HG02870 (cell line): ENCODE results near the gene EGR2.
"Not testable (repeated sequence)": the region's sequence is repeated elsewhere in the genome, so short reads cannot be mapped to it uniquely, and the experiment has no call there.

Experiments used
- ATAC-seq: cut with Tn5 transposase; IDR thresholded peaks from one replicate; pipeline ENCODE4 v1.9.1; 2021; ENCODE audit warnings: mild to moderate bottlenecking, moderate library complexity; ENCODE audit not compliant: unreplicated experiment

Gene EGR2

DNA sequence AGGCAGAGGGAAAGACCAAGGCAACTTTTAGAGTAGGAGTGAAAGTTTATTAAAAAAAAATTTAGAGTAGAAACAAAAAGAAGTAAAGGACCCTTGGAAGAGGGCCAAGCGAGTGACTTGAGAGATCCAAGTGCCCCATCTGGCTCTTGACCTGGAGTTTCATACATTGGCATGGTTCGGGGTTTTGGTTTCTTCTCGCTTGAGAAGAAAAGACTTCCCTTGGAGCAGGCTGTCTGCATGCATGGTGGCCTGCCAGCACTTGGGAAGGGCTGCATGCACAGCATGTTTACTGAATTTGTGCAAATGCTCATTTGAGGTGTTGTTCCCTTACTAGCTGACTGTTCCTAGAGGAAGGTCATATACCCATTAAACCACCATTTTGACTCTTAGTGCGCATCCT lies 20.4 kb downstream of the EGR2 start:
- ATAC-seq, result no peak

DNA sequence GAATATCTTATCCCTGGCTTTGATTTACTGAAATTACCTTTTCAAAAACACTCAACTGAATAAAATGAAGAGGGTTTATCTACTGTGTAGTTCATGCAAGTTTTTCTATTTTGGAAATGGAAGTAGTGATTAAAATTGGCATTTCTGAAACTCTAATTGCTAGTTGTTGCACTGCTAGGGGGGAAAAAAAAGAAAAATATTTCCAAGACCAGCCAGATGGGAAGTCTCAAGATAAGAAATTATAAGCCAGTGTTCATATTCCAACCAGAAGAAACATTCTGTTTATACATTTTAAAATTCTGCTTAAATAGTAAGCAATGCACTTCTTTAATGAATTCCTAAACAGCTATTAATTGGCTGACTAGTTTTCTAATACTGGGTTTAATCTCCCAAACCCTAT lies 21.1 kb downstream of the EGR2 start:
- no peak for ATAC-seq

DNA sequence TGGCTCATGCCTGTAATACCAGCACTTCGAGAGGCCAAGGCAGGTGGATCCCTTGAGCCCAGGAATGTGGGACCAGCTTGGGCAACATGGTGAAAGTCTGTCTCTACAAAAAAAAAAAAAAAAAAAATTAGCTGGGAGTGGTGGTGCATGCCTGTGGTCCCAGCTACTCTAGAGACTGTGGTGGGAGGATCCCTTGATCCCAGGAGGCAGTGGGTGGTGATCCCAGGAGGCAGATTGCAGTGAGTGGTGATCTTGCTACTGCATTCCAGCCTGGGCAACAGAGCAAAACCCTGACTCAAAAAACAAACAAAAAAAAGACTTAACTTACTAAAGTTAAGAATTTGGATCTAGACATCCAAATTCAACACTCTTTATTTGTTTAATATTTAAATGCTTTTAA lies 21.9 kb downstream of the EGR2 start:
- no peak for ATAC-seq

DNA sequence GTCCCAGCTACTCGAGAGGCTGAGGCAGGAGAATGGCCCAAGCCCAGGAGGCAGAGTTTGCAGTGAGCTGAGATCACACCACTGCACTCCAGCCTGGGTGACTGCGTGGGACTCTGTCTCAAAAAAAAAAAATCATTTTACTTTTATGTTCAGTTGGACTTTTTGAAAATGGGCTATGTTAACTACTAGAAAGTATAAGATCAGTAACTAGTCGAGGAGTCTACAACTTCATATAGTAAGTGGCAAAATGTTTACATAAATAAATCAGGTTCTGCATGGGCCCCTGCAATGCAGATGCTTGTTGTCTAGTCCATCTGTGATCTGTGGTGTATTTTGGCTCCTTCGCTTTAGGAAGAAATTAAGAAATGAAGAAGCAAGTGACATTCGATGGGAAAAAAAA lies 23.9 kb downstream of the EGR2 start:
- ATAC-seq, result no peak

DNA sequence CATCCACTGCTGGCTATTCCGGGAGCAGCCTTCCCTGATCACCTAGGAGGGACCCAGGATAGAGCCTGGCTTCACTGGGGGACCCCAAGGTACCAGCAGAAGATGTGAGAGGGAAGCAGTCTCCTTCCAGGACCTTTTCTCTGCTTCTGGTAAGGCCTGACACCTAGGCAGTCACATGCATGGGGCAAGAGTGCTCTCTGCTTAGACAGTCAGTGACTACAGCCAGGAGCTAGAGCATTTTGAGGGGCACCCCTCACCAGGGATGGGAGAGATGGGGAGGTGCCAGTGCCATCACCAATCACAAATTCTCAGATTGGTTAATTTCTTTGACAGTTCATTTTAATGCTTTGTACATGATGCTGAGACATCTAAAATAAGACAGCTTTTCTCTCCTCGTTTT lies 25.6 kb downstream of the EGR2 start:
- no peak for ATAC-seq

DNA sequence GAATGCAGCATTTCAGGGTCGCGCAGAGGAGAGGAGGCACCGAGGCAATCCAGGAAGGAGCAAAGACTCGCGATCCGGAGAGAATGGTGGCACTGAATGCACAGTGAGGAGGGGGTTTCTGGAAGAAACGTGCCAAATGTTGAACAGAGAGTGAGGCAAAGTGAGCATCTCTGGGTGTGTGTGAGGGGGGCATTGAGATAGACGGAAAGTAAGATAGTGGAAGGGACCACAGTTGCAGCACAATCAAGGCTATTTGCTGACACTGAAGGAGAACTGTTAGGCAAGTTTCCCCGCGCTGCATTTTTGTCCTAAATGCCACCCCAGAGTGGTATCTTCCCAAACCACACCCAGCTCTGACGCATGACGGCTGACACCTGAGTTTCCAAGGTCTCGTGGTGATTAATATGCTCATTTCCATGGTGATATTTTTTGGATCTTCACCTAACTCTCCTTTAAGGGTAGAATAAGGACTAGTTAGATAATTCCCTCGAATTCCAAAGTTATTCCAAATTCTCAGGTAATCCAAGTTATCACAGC lies 26.1 kb downstream of the EGR2 start:
- no peak for ATAC-seq

DNA sequence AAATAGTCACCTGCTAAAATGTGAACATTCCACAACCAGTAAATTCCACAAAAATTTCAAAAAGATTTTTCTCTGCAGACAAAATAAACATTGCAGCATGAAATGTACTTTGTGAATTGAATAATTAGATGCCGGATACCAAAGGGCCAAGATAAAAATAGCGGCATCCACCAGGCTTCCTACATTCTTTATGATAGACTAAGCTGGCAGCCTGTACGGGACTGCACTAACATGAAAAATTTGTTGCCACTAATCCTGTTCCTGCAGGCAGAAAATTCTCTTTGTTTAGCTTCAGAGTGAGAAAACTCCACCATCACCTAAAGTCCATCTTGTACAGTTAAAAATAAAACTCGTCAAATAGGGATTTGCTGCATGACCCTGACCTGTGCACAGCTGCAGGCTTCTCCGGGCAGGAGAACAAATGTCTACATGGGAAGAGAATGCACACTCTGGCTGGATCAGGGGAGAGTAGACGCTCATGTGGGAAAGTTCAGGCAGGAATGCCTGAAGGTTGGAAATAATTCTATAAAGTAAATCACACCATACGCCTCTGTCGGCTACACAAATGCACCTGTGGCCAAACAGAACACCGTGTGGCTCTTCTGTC lies 27.2 kb downstream of the EGR2 start:
- ATAC-seq, result no peak

DNA sequence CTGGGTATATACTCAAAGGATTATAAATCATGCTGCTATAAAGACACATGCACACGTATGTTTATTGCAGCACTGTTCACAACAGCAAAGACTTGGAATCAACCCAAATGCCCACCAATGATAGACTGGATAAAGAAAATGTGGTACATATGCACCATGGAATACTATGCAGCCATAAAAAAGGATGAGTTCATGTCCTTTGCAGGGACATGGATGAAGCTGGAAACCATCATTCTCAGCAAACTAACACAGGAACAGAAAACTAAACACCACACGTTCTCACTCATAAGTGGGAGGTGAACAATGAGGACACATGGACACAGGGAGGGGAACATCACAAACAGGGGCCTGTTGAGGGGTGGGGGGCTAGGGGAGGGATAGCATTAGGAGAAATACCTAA lies 27.9 kb downstream of the EGR2 start:
- not testable (repeated sequence) for ATAC-seq

DNA sequence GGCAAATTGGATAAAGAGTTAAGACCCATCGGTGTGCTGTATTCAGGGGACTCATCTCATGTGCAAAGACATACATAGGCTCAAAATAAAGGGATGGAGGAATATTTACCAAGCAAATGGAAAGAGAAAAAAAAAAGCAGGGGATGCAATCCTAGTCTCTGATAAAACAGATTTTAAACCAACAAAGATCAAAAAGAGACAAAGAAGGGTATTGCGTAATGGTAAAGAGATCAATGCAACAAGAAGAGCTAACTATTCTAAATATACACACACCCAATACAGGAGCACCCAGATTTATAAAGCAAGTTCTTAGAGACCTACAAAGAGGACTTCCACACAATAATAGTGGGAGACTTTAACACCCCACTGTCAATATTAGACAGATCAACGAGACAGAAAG lies 31.6 kb downstream of the EGR2 start:
- ATAC-seq, result not testable (repeated sequence)

DNA sequence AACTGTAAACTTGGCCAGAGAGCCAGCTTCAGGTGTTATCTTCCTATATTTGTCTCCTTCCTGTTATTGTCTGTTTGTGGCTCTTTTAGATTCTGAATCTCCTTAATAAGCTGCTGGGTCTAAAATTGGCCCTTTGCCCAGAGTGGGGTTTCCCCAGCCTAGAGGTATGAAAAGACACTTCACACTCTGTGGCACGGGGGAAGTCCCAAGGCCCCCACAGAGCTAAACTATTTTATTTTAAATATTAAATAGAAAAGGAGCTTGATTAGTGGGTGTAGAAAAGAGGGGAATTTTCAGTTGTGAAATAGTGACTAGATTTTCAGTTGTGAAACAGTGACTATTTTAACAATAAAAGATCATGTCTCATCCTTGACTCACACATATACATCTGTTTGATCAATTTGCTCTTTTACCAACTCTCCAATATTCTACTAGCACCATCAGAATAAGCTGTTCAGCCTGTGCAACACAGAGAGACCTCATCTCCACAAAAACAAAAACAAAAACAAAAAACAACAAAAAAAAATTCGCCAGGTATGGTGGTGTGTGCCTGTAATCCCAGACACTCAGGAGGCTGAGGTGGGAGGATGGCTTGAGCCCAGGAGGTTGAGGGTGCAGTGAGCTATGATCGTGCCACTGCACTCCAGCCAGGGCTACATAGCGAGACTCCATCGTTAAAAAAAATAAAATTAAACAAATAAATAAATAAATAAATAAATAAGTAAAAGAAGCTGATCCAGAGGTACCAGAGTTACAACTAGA lies 36.5 kb downstream of the EGR2 start:
- peak; percentile 93 for ATAC-seq

DNA sequence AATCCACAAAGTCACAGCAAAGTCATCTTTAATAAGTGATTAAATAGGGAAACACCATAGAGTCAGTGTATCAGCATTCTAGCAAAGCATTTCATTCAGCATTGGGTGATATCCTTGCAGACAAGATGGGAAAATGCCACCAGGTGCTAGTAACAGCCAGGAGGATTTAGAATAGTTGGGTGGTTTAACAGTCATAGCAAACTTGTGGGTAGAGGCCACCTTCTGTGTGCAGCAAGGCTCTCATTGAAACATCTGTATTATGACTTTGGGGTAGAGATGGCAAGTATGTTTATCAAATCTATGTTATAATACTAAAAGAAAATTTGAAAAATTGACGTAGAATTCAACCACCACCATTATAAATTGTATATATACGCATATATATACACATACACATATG lies 38.0 kb downstream of the EGR2 start:
- ATAC-seq, result peak; percentile 51

DNA sequence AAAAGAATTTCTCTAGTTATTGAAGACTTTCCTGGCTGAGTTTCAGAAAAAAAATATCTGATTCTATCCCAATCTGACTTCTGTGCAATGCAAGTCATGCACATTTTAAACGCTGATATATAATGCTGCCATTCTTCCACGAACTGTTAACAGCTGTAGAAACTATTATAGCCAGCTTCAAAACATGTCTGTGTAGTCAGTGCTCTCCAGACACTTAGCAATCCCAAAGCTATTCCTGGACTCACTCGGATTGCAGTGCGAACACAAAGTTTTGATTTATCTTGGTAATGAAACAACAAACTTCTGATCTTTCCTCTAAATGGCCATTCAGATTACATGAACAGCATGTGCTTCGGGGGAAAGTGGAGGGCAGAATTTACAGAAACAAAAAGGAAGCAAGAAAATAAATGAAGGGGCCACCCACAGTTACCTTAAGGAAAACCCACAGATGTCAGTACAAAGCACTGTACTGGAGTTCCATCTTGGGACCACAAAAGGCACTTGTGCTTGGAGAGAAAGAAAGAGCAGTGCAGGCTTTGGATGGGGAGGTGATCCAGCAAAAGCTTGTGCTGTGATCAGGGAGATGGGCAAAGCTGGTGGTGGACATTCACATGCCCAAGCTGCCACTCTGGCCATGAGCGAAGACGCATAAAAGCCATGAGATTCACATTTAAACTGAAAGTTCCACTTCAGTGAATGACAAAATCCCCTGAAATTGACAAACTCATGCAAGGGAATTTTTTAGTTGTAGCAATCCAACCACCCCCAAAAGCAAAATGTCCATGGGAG lies 43.8 kb downstream of the EGR2 start:
- no peak for ATAC-seq

DNA sequence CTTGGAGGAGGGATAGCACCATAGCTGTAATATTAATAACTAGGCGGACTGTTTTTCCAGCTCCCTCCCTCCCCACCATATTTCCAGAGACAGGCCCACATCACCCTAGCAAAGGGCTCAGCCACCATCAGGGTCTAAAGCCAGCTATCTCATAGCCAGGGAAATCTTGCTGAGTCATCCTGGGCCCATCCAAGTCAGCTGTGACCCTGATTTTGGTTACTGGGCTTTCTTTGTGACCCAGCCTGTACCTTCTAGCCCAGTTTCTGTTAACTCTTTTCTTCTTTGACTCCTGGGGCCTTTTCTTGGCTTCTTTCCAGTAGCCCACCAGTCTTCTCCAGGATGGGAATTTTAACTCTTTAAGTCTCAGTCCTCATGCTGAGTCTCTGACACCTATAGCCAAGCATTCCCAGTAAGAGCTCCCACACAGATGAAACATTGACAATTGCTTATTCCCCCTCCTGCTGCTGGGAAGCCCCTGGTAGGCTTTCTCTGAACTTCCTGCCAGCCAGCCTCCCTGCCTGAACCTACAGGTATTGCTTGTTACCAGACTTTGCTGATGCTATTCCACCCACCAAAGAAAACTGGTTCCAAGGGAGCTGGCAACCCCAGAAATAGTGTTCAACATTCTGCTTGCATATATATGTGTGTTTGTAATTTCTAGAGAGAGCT lies 46.5 kb downstream of the EGR2 start:
- peak; percentile 84 for ATAC-seq

DNA sequence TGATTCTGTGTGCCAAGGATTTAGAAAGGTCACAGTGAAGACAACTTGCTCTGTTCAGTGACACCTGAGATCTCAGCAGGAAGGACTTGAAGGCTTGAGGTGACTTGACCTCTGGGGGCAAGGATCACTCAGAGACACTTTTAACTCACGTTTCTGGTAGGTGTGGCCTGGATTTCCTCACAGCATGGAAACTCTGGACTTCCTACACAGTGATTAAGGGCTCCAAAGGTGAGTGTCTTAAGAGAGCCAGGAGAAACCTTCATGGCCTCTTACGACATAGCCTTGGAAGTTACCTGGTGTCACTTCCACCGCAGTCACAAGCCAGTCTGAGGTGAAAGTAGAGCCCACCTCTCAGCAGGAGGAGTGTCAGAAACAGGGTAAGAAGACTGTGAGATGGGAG lies 49.8 kb downstream of the EGR2 start:
- no peak for ATAC-seq

DNA sequence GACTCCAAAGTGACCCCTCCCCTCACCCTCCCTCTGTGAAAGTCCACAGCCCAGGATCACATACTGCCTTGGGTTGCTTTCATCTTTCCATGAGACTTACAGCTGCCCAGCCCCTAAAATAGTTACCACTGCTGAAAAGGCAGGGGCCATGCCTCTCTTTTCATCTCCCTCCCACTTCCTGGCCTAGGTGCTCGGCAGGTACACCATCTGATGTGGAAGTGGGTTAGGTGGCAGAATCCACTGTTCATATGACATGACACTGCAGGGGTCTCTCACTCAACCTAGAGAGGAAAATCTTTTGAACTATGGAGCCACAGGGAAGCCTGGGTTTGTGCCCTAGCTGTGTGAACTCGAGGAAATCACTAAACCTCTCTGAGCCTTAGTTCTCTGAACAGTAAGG lies 50.4 kb downstream of the EGR2 start:
- ATAC-seq, result no peak

DNA sequence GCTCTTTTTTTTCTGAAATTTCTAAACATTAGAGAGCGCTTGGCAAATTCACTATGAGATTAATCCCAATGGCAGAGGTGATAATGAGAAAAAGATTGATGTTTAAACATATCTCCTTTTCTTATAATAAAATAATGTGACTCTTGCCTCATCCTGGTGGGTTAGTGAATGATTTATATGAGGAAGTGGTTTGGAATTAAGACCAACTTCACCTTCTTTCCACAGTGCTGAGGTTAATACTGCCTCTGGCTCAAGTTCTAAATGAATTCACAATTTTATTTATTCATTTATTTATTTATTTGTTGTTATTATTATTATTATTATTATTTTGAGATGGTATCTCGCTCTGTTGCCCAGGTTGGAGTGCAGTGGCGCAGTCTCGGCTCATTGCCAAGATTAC lies 52.2 kb downstream of the EGR2 start:
- ATAC-seq, result no peak

DNA sequence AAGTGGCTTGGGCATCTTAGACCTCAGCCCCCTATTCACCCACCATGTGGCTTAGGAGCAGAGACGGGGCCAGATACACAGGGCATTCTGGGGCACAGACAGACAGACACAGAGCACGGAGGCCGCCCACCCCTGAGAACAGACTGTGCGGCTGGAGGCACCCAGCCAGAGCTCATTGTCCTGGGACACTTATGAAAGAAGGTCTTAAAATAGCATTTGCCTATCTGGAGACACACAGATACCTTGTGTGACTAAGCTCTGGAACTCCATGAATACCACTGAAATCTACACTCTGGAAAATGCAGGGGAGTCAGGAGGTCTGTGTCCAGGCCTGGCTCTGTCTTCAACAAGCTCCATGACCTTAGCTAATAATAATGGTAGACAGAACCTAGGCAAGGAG lies 53.0 kb downstream of the EGR2 start:
- ATAC-seq, result no peak
